GM12892 (cell line): Measurements from ENCODE around the gene PEX26.
"Not testable (repeated sequence)": the region's sequence is repeated elsewhere in the genome, so short reads cannot be mapped to it uniquely, and the experiment has no call there.

Experiments
- POLR2A ChIP-seq: IDR thresholded peaks from 2 replicates; pipeline ENCODE4 v1.6.1; 2011; ENCODE audit warnings: low read depth, low read length, control low read depth
- POLR2AphosphoS5 ChIP-seq: IDR thresholded peaks from 2 replicates; pipeline ENCODE4 v1.6.1; 2011; ENCODE audit warnings: low read depth, low read length, control low read depth
- TAF1 ChIP-seq: IDR thresholded peaks from 2 replicates; pipeline ENCODE4 v1.6.1; 2011; ENCODE audit warnings: low read depth, mild to moderate bottlenecking, control low read depth, low read length, borderline replicate concordance

- not testable (repeated sequence) for TF ChIP-seq POLR2A, POLR2AphosphoS5, TAF1
These were observed 45.8 kb downstream of the PEX26 start for GRCh38 chr22:18123476-18124025.
